ENCODE data around the gene CHKA.
A peak's percentile ranks its signal among the peaks of the same experiment; 100 is the strongest.

CHKA gene

GRCh38 chr11:68006606-68007166 lies 114.5 kb downstream of the CHKA start:
- no peak for DNase-seq

- peak in 11 of 58 donors; percentile 16 to 69 (median 33) for DNase-seq
These were observed 116.4 kb downstream of the CHKA start for GRCh38 chr11:68004551-68005335.

GRCh38 chr11:68003846-68004550 lies 117.2 kb downstream of the CHKA start, which contains the start of gene UNC93B1:
TSS of gene UNC93B1 (minus strand) at chr11:68004097. CDS start at chr11:68004043, 54 bp downstream.
- DNase-seq = peak in 41 of 58 donors; percentile 18 to 71 (median 44)

- DNase-seq = no peak
These were observed 118.0 kb downstream of the CHKA start for GRCh38 chr11:68002938-68003845.
